PC-3 (cell line): ENCODE data around the gene RREB1. TPM values are rescaled to one million over a fixed set of nuclear protein-coding genes. Genes with fewer than 3 reads are reported as not detected.

Source experiments
- ATAC-seq: fragments of 200-7000 bp; cut with Tn5 transposase; 2 replicates; pipeline ENCODE4 v1.9.1; 2020; ENCODE audit warnings: mild to moderate bottlenecking, moderate library complexity
- BruUV-seq: library from RNA; stranded (reverse); fragments of 400-500 nt; replicated peaks from 2 replicates; lab custom pipeline; 2021; lab: Mats Ljungman, UMichigan
- CTCF ChIA-PET: fragments of 300-600 bp; sonication (Branson Sonifier 250); formaldehyde crosslinking; loops from one replicate; lab custom pipeline; 2022; ENCODE audit warnings: antibody characterized with exemption; lab: Charles Lee
- POLR2A ChIA-PET: fragments of 300-600 bp; sonication (Branson Sonifier 250); formaldehyde crosslinking; loops from one replicate; lab custom pipeline; 2022; ENCODE audit warnings: antibody characterized with exemption; ENCODE audit not compliant: unreplicated experiment; lab: Charles Lee
- DNase-seq: peaks from one replicate; pipeline ENCODE4 v3.0.0-alpha.2; 2015
- H2AFZ ChIP-seq: fragments of 300-600 bp; sonication (generic); 2 replicates; pipeline ENCODE4 v1.6.0; 2016; ENCODE audit warnings: antibody characterized with exemption, low read length
- H3F3A ChIP-seq: fragments of 300-600 bp; sonication (generic); one replicate; pipeline ENCODE4 v1.6.0; 2017; ENCODE audit warnings: antibody characterized with exemption, low read length, control low read depth, mild to moderate bottlenecking; ENCODE audit not compliant: unreplicated experiment
- H3K27ac ChIP-seq: fragments of 300-600 bp; sonication (generic); 2 replicates; pipeline ENCODE4 v1.5.1; 2016; ENCODE audit warnings: mild to moderate bottlenecking, low read length
- H3K27me3 ChIP-seq: fragments of 300-600 bp; sonication (generic); 2 replicates; pipeline ENCODE4 v1.6.1; 2016; ENCODE audit warnings: low read length, mixed read lengths
- H3K36me3 ChIP-seq: fragments of 300-600 bp; sonication (generic); 2 replicates; pipeline ENCODE4 v1.6.1; 2016; ENCODE audit warnings: low read depth, mixed run types, low read length, mixed read lengths
- H3K4me1 ChIP-seq: fragments of 300-600 bp; sonication (generic); 2 replicates; pipeline ENCODE4 v1.5.1; 2016; ENCODE audit warnings: low read length; ENCODE audit not compliant: insufficient read depth
- H3K4me2 ChIP-seq: fragments of 300-600 bp; sonication (generic); 2 replicates; pipeline ENCODE4 v1.6.0; 2016; ENCODE audit warnings: low read length
- H3K4me3 ChIP-seq: fragments of 300-600 bp; sonication (generic); 2 replicates; pipeline ENCODE4 v1.5.1; 2016; ENCODE audit warnings: mild to moderate bottlenecking, low read length, mixed read lengths
- H3K79me2 ChIP-seq: fragments of 300-600 bp; sonication (generic); 2 replicates; pipeline ENCODE4 v1.6.1; 2017; ENCODE audit warnings: low read length, mixed read lengths
- H3K9ac ChIP-seq: fragments of 300-600 bp; sonication (generic); 2 replicates; pipeline ENCODE4 v1.6.0; 2016; ENCODE audit warnings: mild to moderate bottlenecking, low read length
- H3K9me2 ChIP-seq: fragments of 300-600 bp; sonication (generic); replicated peaks from 2 replicates; pipeline ENCODE4 v1.6.1; 2016; ENCODE audit warnings: mixed run types, low read length, mixed read lengths
- H3K9me3 ChIP-seq: fragments of 300-600 bp; sonication (generic); 2 replicates; pipeline ENCODE4 v1.6.1; 2016; ENCODE audit warnings: low read length, mixed read lengths
- H4K20me1 ChIP-seq: fragments of 300-600 bp; sonication (generic); 2 replicates; pipeline ENCODE4 v1.6.1; 2016; ENCODE audit warnings: low read length, mixed read lengths
- CTCF ChIP-seq: fragments of 300-600 bp; sonication (generic); conservative IDR thresholded peaks from 2 replicates; pipeline ENCODE4 v1.5.1; 2017; ENCODE audit warnings: antibody characterized with exemption, low read depth, mild to moderate bottlenecking, low read length
- EZH2 ChIP-seq: fragments of 300-600 bp; sonication (generic); IDR thresholded peaks from one replicate; pipeline ENCODE4 v1.6.1; 2017; ENCODE audit warnings: antibody characterized with exemption, mild to moderate bottlenecking, low read length; ENCODE audit not compliant: unreplicated experiment
- EZH2phosphoT487 ChIP-seq: fragments of 300-600 bp; sonication (generic); IDR thresholded peaks from 2 replicates; pipeline ENCODE4 v1.6.1; 2018; ENCODE audit warnings: mild to moderate bottlenecking, antibody characterized with exemption, low read length, borderline replicate concordance
- intact Hi-C: fragments of 100-400 bp; cut with micrococcal nuclease; formaldehyde crosslinking; loops from 2 replicates; pipeline ENCODE4 v1.9.0; 2023
- total RNA-seq: library from RNA; depleted of rRNA; stranded (reverse); fragments of >200 nt; gene quantifications from 2 replicates; pipeline ENCODE4 v1.2.3, GENCODE V29; 2014

Gene RREB1
- total RNA-seq, 1 experiment from 2014 or later: 26.0 TPM

GRCh38 chr6:7142918-7143475 is 35.2 kb downstream of the RREB1 start:
- Histone ChIP-seq H3K4me1 (peaks cover 68% of the 10 kb centered on the region), H3K9me3 (no peaks in the 10 kb centered on the region), H3K36me3 (no peaks in the 10 kb centered on the region), H3K27ac (no peak overlapping the region), H3K4me2 (no peak overlapping the region), H3F3A (no peaks in the 10 kb centered on the region), H3K27me3 (no peaks in the 10 kb centered on the region), H4K20me1 (0 out of 2 replicates have a peak, but pooled peaks cover 3% of the 10 kb centered on the region), H3K9me2 (no peaks in the 10 kb centered on the region), H3K9ac (no peak overlapping the region), H3K79me2 (peaks cover 98% of the 10 kb centered on the region), H2AFZ (no peak overlapping the region), H3K4me3 (no peak overlapping the region)
- ChIA-PET POLR2A (no interaction called here), CTCF (no interaction called here)
- BruUV-seq: no TSS peak
- intact Hi-C loops: loop anchor here (5.0 kb wide), 2 partner anchors 36 to 456 kb away; partner anchors contain the start of gene RREB1
- TF ChIP-seq EZH2phosphoT487: no peak
- no peak for TF ChIP-seq CTCF
- TF ChIP-seq EZH2: no peak
- no peak for ATAC-seq
- no peak for DNase-seq

GRCh38 chr6:7143476-7143974 is 35.8 kb downstream of the RREB1 start:
- no peaks in the 10 kb centered on the region for H3K36me3 ChIP-seq
- intact Hi-C loops: loop anchor here (5.0 kb wide), 2 partner anchors 36 to 456 kb away; partner anchors contain the start of gene RREB1
- CTCF ChIA-PET: no interaction called here
- peaks cover 96% of the 10 kb centered on the region for H3K79me2 ChIP-seq
- POLR2A ChIA-PET: no interaction called here
- TF ChIP-seq CTCF (no peak), EZH2 (no peak), EZH2phosphoT487 (no peak)
- no peaks in the 10 kb centered on the region for H3K27me3 ChIP-seq
- H3K4me1 ChIP-seq: peaks cover 67% of the 10 kb centered on the region
- no peak for DNase-seq
- H3K9ac ChIP-seq: no peak overlapping the region
- H3F3A ChIP-seq: no peaks in the 10 kb centered on the region
- no peak overlapping the region for H3K4me2 ChIP-seq
- ATAC-seq: no peak
- H2AFZ ChIP-seq: no peak overlapping the region
- H3K4me3 ChIP-seq: no peak overlapping the region
- no TSS peak for BruUV-seq
- no peaks in the 10 kb centered on the region for H3K9me3 ChIP-seq
- no peak overlapping the region for H3K27ac ChIP-seq
- 0 out of 2 replicates have a peak, but pooled peaks cover 3% of the 10 kb centered on the region for H4K20me1 ChIP-seq
- H3K9me2 ChIP-seq: no peaks in the 10 kb centered on the region
